Breast epithelium (tissue), 3 donors: ENCODE data around the gene GAK.

Experiments used
- CTCF ChIP-seq, 3 donors: fragments of 450-650 bp; IDR thresholded peaks; one replicate each; pipeline ENCODE4 v1.5.1; 2016 to 2017; ENCODE audit warnings: antibody characterized with exemption in 3 of 3, mild to moderate bottlenecking in 3 of 3, moderate library complexity in 3 of 3
- POLR2A ChIP-seq: fragments of 450-650 bp; IDR thresholded peaks from one replicate; pipeline ENCODE4 v1.6.1; 2016; ENCODE audit warnings: antibody characterized with exemption, mild to moderate bottlenecking, moderate library complexity
- POLR2AphosphoS5 ChIP-seq, 3 donors: sonication (generic); formaldehyde crosslinking; IDR thresholded peaks; one replicate each; pipeline ENCODE4 v1.6.1; 2017; ENCODE audit warnings: antibody characterized with exemption in 3 of 3

DNA sequence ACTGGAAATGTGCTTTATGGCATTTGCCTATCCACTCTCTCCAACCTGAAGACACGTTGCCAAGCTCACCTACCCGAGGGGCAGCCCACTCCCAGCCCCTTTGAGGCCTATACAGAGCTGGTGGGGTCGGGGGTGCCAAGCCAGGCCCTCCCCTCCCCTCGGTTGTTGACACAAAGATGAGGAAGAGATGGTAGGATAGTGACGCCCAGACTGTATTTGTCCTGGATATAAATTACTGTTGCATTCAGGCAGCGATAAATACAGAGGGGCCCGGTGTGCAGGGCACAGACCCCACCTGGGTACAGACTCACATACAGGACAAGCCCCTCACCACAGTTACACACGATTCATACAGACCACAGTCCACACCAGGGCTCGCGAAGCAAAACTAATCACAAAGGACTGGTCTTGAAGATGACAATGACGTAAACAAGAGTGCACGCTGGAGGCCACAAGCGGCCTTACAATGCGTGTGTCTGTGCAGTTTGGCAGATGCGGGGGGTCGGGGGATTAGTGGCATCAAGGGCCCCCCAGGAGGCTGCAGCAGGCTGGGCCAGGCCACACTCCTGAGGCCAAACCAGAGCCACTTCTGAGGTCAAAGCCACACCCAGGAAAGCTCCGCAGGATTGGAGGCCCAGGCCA is 26.7 kb upstream of the GAK start:
- TF ChIP-seq POLR2A (no peak), CTCF (IDR thresholded peaks at IDR 0.05) (no peak), POLR2AphosphoS5 (IDR thresholded peaks at IDR 0.05) (no peak)
